ENCODE measurements around the gene TNFRSF12A.
A peak's percentile ranks its signal among the peaks of the same experiment; 100 is the strongest.

The TNFRSF12A gene

GRCh38 chr16:3020247-3020603, at the start of gene TNFRSF12A:
TSS of gene TNFRSF12A (plus strand) at chr16:3020368. CDS start at chr16:3020398, 30 bp downstream.
- peak; percentile 89 for DNase-seq

DNA sequence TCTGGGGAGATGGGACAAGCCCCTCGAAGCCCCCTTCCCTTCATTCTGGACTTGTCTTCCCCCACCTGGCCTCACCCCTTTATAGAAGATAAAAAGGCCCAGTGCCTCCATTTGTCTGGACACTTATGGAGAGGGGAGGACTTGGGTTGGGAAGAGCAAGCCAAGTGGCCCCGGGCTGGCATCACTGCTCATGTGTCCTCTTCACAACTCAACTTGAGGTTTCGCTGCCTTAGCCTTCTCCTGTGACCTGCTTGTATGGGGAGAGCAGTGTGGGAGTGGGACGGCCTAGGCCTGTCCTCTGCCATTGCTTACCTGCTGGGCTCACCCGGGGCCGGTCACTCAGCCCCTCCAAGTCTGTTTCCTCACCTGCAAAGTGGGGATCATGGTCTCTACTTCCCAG, 49.6 kb upstream of the TNFRSF12A start:
- DNase-seq, result no peak

GRCh38 chr16:2971134-2971984, 48.8 kb upstream of the TNFRSF12A start:
- DNase-seq, result no peak

DNA sequence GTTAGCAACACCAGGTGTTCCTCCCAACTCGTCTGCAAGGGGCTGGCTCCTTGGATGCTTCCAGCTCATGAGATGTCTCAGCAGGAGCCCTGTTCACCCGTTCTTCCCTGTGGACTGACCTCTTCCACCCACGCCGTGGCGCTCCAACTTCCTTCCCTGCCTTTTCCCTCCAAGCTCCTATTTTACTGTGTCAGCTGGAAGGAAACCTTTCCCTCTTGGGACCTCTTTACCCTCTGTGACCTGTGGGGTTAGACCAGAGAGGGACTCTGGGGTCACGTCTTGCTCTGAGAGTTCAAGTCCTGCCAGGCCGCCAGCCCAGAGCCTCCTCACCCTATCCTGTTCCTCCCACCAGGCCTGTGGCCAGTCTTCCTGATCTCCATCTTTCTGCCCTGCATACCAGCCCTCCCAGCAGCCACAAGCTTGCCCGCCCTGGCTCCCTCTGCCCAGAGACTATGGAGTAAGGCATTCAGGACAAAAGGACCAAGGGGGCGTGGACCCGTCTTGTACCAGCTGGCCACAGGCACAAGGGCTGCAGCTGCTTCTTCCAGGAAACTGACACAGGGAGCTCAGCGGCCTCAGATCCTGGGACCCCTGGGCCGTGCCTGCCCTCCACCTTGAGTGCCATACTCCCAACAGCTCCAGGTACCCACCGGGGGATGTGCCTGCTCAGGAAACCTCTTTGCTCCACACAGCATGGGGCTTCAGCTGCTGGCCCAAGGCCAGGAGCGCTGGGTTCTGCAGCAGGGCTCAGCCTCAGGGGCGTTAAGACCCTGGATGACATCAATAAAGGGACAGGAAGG, 48.0 kb upstream of the TNFRSF12A start:
- no peak for DNase-seq

DNA sequence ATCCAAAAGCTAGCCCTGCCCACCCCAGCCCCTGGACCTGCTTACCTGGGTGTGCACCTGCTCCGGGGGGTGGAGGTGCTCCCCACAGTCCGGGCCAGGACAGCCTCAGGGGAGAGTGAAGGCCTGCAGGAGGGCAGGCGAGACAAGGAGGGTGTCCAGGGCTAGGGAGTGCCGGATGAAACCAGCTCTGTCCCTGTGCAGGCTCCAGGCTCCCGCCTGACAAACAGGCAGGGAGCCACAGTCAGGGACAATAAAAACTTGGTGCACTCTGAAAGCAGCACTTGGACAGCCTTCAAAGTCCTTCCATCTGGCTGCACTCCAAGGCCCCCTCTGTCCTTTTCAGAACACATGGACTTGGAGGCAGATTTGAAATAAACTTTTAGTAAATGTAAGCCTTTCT, 47.1 kb upstream of the TNFRSF12A start:
- no peak for DNase-seq

DNA sequence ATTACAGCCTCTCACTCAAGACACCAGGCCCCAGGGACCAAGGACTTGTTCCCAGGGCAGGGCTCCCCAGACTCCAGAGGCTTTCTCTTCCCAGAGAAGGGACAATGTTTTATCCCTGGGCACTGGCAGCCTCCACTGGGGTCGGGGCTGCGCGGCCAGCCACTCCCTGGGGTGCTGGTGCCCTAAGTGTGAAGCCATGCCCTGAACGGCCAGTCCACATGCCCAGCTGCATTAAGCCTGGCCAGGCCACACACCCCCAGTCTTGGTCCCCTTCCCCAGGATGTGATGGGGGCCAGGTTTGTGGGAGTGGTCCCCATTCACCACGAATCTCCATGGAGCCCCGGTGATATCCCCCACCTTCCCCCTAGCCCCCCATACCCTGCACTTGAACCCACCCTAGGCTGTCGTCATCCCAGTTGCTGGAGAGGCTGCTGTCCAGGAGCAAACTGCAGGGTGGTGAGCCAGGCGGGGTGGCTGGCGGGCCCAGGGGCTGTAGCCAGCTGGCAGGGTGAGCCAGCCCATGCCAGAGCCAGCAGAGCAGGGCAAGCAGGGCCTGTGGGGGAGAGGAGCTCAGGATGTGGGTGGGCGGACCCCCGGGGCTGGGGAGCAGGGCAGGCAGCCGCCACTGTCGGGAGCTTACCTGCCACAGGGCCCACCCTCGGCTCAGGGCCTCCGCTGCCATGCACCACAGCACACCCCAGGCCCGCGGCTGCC, 46.4 kb upstream of the TNFRSF12A start:
- no peak for DNase-seq

GRCh38 chr16:2974319-2975056, 45.7 kb upstream of the TNFRSF12A start:
- no peak for DNase-seq

DNA sequence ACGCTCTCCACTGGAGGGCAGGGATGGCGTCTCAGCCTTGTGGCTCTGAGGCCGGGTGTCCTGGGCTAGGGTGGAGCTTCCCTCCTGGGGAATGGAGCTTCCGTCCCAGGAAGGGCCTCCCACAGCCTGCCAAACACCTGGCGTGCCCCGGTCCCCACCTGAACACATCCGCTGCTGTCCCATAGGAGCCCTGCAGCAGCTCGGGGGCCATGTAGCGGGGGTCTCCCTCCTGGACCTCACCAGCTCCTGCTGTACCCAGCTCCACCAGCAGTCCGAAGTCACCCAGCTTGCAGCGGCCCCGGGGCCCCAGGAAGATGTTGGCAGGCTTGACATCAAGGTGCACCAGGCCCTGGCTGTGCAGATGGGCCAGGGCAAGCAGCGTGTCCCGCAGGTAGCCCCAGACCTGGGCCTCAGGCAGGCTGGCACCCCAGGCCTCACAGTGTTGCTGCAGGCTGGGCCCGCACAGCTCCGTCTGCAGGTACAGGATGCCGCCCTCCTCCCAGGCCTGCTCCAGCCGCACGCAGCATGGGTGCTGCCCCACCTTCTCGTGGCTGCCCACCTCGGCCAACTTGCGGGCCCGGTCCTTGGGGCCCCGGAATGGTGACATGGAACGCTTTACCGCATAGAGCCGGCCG, 44.9 kb upstream of the TNFRSF12A start:
- DNase-seq, result no peak

DNA sequence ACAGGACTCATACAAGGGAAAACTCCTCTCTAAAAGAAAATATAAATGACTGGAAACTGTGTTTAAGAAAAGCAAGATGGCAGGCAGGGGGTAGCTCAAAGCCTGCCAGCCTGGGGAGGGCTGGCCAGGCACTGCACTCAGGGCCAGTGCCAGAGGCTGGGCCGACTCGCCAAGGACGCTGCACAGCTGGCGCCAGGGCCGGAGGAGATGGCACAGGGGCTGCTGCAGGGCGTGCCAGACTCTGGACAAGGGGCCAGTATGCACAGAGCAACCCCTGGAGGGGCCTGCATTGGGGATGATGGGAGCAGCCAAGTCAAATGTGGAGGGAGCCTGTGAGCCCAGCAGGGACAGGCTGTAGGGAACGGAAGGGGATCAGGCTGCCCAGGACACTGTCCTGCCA, 44.0 kb upstream of the TNFRSF12A start:
- DNase-seq, result no peak

DNA sequence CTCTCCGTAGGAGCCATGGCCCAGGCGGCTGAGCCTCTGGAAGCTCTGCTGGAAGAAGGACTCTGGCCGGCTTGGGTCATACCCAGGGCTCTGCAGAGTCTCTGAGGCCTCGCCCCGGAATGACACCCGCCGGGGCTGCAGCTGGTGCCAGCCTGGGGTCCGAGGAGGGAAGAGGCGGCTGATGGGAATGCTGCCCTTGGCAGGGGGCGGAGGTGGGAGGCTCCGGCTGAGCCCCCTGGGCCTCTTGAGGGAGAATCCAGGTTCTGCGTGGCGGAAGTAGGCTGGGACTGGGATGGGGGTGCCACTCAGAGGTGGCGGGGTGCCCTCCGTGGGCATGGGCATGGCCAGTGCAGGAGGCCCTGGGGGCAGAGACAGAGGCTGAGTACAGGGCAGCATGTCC, 43.5 kb upstream of the TNFRSF12A start:
- DNase-seq, result no peak

DNA sequence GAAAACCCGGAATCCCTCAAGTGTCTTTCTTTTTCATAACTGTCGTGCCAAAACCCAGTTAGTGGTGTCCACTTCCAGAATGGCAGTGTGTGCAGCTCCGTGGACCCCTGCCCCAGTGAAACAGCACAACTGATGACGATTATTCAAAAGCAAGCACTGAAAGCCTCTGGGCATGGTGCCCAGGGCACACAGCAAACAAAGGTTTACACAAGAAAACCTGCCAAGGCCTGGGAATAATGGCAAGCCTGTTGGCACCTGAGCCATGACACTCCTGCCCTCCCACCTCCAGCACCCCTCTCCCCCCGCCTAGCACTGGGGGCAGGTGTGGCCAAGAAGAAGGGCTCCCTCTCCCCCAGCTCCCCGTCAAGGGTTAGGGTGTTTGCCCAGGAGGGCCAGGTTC, 42.7 kb upstream of the TNFRSF12A start:
- no peak for DNase-seq

- DNase-seq, result no peak
Observed at GRCh38 chr16:2979669-2980226, 40.4 kb upstream of the TNFRSF12A start.

- peak; percentile 95 for DNase-seq
Observed at GRCh38 chr16:2980227-2981176, 39.7 kb upstream of the TNFRSF12A start, which contains the start of gene PKMYT1. TSS of gene PKMYT1 (minus strand) at chr16:2980446. CDS start at chr16:2979657, 789 bp downstream.

DNA sequence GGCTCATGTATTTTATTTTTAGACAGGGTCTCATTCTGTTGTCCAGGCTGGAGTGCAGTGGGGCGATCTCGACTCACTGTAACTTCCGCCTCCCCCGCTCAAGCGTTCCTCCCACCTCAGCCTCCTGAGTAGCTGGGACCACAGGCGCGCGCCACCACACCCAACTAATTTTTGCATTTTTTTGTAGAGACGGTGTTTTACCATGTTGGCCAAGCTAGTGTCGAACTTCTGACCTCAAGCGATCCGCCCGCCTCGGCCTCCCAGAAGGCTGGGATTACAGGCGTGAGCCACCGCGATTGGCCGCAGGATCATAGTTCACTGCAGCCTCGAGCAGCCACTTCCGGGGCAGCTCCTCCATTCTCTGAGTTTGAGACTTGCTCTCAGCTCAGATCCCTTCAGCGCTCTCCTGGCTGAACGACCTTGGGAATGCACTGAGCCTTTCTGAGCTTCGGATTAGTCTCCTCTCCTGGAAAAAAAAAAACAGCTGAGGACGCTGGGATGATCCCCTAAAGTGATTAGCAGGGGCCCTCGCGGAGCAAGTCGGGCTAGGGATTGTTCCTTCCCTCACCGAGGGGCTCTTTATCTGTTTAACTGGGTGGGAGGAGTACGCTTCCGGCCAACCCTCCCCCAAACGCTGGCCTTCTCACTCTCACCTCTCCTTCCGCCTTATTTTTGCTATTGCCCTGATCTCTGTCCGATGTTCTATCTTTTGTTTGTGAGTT, 38.8 kb upstream of the TNFRSF12A start:
- DNase-seq, result peak; percentile 19

DNA sequence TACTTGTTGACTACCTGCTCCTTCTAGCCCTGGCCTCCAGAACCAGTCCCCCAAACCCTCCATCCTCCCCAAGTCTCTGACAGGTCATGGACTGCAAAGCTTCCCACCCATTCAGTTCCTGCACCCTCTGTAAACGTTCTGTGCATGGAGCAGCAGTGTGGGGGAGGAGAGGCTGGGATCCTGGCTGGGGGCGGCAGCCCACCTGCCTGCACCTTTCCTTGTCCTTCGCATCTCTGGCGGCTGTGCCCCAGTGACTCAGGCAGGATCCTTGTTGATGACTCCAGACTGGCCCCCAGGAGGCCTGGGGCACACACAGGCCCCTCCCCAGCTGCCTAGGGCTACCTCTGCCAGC, 38.3 kb upstream of the TNFRSF12A start:
- no peak for DNase-seq

GRCh38 chr16:2982402-2982801, 37.8 kb upstream of the TNFRSF12A start:
- no peak for DNase-seq

DNA sequence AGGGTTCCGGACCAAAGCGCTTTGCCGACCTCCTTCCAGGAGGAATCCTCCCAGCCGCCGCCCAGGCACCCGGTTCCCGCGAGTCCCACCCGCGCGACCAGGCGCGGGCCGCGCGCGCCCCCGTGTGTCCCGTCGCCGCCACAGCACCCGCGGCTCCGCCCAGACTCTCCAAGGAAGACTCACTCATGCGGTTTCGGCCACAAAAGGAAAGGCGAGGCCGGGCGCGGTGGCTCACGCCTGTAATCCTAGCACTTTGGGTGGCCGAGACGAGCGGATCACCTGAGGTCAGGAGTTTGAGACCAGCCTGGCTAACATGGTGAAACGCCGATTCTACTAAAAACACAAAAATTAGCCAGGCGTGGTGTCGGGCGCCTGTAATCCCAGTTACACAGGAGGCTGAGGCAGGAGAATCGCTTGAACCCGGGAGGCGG, 36.4 kb upstream of the TNFRSF12A start:
- DNase-seq, result peak; percentile 93

GRCh38 chr16:2985462-2985861, 34.7 kb upstream of the TNFRSF12A start:
- no peak for DNase-seq

DNA sequence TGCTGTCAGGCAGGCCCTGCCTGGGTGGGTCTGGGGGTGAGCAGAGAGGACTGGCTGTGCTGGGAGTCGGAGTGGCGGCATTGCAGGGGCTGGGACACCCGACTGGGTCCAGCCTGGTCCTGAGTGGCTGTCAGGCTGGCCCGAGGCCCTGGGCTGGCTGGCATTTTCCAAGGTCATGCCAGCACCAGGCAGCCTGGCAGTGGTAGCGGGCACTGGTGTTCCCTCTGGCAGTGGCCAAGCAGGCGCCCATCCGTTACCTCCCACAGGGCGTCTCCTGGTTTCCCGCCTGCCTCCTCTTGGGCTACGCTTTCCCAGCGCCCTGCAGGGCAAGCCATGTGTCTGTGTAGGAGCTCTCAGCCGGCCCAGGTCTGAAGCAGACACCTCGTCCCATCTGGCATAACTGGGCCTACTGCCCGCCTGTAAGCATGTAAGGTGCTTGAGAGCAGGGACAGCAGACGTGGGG, 34.2 kb upstream of the TNFRSF12A start:
- DNase-seq, result no peak
